ENCODE measurements around the gene GASK1A. TPM values are rescaled to one million over a fixed set of nuclear protein-coding genes. Genes with fewer than 3 reads are reported as not detected.
"Not testable (repeated sequence)": the region's sequence is repeated elsewhere in the genome, so short reads cannot be mapped to it uniquely, and the experiment has no call there.

The GASK1A gene
- total RNA-seq, 1 donor from 2014 or later: 17.8 TPM

DNA sequence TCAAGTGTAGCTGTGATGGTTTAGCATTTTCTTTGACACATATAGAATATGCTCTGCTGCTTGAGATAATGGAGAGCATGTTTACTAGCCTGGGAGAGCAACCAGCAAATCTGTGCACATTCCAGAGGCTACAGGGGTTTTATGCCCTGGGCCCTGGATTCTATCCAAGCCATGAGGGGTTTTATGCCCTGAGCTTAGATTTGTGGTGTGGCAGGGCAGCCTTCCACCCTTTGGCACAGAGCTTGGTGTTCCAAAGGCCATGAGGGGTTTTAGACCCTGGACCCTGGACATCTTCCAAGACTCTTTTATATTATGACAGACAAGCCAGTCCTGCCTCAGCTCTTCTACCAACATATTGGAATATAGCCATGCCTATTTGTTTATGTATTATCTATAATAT lies 66.0 kb downstream of the GASK1A start:
- DNase-seq (ENCODE audit: low spot score); intact Hi-C loops (cut with DNase I); ATAC-seq: not testable (repeated sequence)

DNA sequence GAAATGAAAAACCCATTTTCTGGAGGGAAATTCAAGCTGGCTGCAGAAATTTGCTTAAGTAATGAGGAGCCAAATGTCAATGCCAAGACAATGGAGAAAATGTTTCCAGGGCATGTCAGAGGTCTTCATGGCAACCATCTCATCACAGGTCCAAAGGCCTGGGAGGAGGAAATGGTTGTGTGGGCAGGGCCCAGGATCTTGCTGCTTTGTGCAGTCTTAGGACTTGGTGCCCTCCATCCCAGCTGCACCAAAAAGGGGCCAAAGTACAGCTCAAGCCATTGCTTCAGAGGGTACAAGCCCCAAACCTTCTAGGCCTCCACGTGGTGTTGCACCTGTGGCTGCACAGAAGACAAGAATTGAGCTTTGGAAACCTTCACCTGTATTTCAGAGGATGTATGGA lies 67.5 kb downstream of the GASK1A start:
- ATAC-seq (no peak), DNase-seq (ENCODE audit: low spot score) (no peak)
- intact Hi-C loops (cut with DNase I): no loop called here

DNA sequence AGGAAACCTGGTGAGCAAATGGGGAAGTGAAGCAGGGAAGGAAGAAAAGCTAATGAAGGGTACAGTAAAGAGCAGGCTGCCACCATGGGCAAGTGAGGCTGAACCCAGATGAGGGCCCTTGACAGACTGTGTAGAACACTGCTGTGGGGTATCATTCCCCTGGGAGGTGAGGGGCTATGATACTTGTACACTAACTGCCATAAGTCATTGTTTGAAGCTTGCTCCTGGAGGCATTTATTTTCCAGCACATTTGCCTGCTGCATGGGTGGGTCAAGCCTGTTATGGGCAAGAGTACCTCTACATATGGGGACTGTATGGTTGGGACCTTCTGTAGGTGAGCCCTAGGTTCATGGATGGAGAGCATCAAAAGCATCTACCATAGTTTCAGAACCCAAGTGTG lies 69.4 kb downstream of the GASK1A start:
- no peak for ATAC-seq
- intact Hi-C loops (cut with DNase I): no loop called here
- no peak for DNase-seq (ENCODE audit: low spot score)

DNA sequence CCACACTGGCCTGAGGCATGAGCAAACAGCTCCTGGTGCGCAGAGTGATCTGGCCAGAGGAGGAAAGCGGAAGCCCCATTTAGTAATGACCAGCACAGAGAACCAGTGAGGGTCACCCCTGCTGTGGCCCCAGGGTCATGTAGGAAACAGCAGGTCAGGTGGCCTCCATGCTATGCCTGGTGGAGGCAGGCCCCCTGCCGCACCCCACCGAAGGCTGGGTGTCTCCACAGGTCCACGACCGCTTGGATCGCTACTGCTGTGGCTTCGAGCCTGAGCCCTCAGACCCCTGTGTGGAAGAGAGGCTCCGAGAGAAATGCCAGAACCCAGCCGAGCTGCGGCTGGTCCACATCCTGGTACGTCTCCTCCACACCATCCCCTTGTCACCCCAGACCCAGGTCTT lies 74.2 kb downstream of the GASK1A start:
- DNase-seq (ENCODE audit: low spot score): no peak
- ATAC-seq: no peak

DNA sequence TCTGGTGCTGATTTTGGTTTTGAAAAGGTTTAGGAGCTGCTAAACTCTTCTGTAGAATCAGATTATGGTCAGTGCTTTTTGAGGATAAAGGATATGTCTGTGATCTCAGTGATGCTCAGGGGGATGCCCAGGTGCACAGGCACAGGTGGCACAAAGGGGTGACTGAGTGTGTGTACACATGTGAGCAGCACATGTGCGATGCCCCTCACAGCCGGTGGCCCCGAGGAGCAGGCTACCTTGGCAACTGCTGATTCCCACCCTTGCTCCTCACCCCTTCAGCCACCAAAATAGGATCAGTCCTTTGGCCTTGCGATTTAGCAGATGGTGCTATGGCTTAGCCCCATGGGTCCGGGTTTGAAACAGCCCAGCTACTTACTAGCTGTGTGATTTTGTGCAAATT lies 75.6 kb downstream of the GASK1A start:
- no peak for ATAC-seq
- no peak for DNase-seq (ENCODE audit: low spot score)
- intact Hi-C loops (cut with DNase I): loop anchor here (2.0 kb wide), 1 partner anchor 30 kb away; no protein-coding TSS in a partner anchor

More for the DNA sequence above, 74.2 kb downstream of the GASK1A start:
- intact Hi-C loops (cut with DNase I): no loop called here

DNA sequence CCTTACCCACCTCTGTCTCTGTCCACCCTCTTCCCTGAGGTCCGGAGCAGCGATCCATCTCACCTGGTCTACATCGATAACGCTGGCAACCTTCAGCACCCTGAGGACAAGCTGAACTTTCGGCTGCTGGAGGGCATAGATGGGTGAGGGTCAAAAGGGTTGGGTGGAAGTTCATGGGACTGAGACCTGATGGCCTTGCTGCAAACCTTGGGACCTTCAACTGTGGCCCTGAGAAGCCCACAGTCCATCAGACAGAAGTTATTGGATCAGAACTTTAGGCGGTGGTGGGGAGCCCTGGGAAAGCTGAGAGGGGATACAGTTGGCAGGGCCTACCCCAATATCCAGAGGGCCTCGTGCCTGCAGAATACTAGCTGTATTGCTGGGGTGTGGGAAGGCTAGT lies 76.3 kb downstream of the GASK1A start:
- intact Hi-C loops (cut with DNase I): loop anchor here (2.0 kb wide), 1 partner anchor 29 kb away; no protein-coding TSS in a partner anchor
- no peak for ATAC-seq
- no peak for DNase-seq (ENCODE audit: low spot score)

DNA sequence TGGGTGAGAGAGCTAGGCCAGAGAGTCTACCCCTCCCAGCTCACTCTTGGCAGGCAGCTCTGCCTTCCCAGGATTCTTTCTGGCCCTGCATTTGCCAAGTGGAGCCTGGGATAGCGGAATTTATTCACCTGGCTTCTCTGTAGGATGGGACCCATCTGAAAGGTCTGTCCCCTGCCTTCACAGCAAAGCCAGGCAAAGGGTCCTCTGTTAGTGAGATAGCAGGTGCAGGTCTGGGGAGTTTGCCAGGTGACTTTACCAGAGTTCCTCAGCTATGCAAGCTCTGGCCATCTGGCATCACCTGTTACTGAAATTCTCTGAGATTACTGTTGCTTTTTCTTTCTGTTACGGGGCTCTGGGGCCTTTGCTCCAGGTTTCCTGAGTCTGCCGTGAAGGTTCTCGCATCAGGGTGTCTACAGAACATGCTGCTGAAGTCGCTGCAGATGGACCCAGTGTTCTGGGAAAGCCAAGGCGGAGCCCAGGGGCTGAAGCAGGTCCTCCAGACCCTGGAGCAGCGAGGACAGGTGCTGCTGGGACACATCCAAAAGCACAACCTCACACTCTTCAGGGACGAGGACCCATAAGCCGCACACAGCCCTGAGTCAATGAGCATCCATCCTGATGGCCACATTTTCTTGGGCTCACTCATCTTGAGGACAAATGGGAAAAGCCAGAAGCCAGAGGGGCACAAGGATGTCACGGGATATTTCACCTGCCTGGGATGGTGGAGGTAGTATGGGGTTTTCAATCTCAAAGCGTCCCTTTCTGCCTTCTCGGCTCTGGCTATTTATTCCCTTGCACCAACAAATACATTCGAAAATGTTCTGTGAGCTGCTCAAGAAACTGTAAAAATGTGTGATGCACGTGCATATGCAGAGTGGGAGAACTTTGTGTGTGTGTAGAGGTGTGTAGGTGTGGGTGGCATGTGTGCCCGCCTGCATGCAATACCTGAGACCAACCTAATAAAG lies 77.0 kb downstream of the GASK1A start:
- ATAC-seq (no peak), DNase-seq (ENCODE audit: low spot score) (no peak)
- intact Hi-C loops (cut with DNase I): loop anchor here (2.0 kb wide), 1 partner anchor 29 kb away; no protein-coding TSS in a partner anchor

DNA sequence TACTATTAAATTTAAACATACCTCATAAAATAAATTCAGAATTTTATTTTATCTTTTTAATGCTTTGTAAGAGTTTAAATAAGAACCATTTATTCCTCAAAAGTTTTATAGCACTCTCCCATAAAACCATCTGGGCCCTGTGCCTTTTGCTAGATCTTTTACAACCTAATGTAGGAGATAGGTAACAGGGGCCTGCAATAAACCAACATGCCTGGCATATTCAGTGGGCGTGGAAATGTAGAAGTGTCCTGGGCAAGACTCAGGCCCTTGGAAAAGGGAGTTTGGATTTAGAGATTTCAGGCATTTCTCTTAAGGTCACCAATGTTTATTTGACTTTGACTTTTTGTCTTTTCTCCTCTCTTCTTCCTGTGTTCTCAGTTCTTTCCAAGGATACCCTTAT lies 80.3 kb downstream of the GASK1A start:
- intact Hi-C loops (cut with DNase I): no loop called here
- ATAC-seq: no peak
- no peak for DNase-seq (ENCODE audit: low spot score)

DNA sequence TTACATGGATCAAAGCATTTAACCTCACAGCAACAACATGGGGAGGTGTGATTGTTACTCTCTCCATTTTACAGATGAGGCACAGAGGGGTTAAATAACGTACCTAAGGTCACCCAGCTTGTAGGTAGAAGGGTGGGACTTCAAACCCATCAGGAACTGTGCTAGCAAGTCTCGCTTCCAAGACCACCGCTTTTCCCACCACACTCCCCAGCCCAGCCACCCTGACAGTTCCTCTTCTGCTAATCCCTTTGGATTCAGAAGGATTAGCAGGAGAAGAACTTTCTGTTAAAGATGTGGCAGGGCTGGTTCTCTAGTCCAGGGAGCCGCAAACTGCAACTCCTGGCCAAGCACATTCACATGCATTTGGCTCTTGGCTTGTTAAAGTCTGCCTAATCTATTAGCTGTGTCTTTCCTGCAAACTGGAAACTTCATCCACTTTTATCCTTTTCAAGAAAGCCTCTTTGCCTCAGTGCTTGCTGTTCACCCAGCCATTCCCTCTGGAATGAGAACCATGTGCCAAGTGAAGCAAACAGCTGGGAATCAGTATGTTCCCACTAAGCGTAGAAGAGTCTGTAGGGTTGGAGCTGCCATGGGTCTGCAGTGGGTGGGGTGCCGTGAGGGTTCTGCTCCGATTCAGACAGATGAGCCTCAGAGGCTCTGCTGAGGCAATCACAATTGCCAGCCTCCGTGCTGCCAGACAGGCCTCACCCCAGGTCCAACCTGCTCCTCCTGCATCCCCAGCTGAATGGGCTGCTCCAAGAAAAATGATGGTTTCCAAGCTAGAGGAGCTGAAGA lies 82.2 kb downstream of the GASK1A start:
- no peak for DNase-seq (ENCODE audit: low spot score)
- no peak for ATAC-seq
- intact Hi-C loops (cut with DNase I): no loop called here

DNA sequence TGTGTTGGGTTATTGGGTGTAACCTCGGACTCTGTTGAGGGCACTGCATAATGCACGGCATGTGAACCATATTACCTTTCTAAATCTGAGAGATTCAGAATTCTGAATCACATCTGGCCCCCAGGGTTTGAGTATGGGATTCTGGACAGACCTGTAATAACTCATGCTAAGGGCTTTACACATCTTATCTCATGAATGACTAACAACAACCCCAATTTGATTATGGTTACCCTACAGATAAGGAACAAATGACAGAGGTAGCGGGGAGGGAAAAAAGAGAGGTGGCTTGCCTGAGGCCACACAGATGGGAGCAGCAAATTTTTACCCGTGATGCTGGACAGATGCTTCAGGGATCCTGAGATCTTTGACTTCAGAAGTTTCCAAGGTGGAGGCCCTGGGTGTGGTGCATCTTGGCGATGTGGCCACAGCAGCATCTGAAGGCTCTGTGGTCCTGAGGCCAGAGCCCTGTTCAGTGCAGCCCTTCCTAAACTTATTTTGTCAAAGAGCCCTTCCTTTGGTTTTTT lies 83.0 kb downstream of the GASK1A start:
- no peak for ATAC-seq
- no peak for DNase-seq (ENCODE audit: low spot score)
- intact Hi-C loops (cut with DNase I): no loop called here

DNA sequence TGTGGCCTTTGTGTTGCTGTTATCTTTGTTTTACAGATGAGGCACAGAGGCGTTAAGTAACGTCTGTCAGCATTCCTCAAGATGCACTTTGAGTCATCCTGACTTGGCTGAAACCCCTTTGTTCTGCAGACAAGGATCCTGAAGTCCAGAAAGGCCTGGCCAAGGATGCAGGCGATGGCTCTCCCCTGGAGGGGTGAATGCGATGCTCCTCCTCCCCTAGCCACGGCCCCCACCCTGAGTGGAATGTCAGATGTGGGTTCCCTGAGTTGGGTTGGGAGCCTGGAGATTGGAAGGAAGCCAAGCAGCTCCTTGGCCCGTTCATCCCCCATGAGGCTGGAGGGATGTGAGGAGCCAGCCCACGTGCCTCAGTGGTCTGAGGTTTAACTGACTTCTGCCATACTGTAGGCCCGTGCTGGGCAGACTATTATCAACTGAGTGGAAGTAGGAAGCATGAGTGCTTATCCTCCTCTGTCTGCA lies 83.5 kb downstream of the GASK1A start:
- intact Hi-C loops (cut with DNase I): no loop called here
- DNase-seq (ENCODE audit: low spot score) (peak; percentile 54), ATAC-seq (peak; percentile 50)

DNA sequence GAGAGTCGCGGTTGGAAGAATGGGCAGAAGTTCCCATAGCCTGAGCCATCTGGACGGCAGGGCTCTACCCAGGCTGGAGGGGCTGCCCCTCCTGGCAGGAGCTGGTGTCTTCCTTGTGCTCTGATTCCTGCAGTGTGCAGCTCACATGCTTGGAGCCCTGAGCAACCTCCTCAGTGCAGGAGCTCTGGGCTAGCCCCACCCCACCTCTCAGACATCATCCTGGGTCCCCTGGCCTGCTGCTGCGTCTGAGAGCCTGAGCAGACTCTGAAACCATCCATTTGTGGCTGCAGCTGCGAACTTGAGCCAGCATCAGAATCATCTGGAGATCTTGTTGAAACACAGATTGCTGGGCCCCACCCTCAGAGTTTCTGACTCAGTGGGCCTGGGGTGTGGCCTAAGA lies 84.0 kb downstream of the GASK1A start:
- ATAC-seq (no peak), DNase-seq (ENCODE audit: low spot score) (no peak)

DNA sequence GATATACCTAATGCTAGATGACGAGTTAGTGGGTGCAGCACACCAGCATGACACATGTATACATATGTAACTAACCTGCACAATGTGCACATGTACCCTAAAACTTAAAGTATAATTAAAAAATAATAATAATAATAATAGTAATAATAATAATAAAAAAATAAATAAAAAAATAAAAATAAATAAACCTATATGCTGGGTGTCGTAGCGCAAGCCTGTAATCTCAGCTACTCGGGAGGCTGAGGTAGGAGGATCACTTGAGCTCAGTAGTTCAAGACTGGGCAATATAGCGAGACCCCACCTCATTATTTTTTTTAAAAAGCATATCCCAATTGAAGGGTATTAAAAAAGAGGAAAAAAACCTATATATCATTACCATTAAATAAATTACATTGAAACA lies 91.6 kb downstream of the GASK1A start:
- intact Hi-C loops (cut with DNase I); DNase-seq (ENCODE audit: low spot score); ATAC-seq: not testable (repeated sequence)

More for the DNA sequence above, 84.0 kb downstream of the GASK1A start:
- intact Hi-C loops (cut with DNase I): no loop called here

DNA sequence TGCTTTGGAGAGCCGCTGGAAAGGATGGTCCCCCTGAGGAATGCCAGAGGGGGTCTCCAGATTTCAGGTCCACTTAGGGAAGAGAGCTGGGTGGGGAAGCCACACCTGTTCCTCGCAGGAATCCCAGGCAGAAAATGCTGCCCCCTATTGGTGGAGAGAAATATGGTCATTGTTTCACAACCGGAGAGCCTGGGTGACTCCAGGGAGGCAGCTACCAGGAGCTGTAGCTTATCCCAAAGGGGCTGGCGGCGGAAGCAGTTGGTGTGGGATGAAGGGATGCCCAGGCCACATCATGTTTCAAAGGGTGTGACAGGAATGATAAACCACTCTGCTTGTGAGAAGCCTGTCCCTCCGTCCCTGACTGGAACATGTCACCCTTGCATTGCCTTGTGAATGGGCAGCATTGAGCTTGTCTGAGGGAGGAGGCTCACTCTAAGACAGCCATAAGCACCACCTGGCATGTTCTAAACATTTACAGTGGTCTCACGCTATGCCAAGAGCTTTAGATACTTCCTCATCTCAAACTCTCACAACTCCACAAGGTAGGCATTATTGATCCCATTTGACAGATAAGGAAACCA lies 92.3 kb downstream of the GASK1A start:
- ATAC-seq (no peak), DNase-seq (ENCODE audit: low spot score) (no peak)
- intact Hi-C loops (cut with DNase I): no loop called here

DNA sequence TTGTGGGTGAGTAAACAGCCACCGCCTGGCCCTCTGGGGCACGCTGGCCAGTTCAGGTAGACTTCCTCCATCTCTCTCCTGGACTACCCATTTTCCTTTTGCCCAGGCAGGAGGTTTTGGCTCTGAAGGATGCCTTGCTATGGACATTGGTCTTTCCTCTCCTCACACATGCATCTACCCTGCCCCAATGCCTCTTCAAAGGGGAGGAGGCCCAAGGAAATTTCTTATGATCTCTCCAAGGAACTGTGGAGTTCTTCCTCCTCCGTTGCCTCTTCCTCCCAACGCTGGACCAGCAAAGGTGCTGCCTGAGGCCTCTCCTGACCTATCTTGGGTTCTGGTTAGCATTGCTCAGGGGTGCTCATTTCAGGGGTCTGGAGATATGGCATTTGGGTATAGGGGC lies 93.2 kb downstream of the GASK1A start:
- no peak for DNase-seq (ENCODE audit: low spot score)
- intact Hi-C loops (cut with DNase I): no loop called here
- ATAC-seq: no peak

DNA sequence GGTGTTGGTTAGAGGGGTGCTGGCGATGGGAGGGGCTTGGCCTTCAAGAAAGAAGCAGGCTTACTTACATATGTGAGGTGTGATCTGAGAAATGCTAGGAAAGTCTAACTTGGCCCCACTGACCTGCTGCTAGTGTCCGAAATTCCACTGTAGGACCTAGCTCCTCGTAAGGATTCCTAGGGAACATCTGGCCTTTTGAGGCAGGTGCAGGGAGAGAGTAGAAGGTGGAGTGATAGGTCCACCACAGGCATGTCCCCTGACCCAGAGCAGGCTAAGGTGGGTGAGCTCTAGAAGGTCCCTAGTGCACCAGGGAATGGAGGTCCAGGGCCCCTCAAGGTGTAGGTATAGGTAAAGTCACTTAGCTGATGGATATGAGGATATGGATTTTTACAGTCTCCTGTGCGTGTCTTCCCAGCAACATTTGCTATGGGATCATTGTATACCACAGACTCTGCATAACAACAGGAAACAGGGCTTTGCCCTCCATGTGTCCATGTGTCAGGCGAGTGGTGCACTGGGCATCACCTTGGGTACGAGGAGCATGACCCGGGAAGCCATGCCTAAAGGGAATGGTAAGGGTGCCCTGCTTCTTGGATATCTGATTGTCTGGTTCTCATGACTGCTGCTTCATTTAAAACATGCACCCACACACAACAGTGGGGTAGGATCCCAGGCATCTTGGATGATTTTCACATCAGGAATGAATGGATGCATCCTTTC lies 94.2 kb downstream of the GASK1A start:
- intact Hi-C loops (cut with DNase I): no loop called here
- ATAC-seq: no peak
- no peak for DNase-seq (ENCODE audit: low spot score)

DNA sequence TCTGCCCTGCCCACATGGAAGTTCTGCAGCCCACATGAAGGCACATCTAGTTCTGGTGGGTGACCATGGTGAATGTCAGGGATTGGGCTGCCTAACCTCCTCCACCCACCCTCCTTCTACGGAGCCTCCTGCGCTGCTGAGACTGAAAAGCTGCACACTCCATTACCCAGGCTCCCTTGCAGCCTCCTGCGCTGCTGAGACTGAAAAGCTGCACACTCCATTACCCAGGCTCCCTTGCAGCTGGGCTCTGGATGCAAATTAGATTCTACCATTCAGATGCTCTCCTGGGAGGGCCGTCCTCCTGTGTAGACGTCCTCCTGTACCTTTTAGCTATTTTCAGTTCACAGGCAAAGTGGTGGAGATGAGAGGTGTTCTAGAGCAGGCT lies 94.7 kb downstream of the GASK1A start:
- ATAC-seq (no peak), DNase-seq (ENCODE audit: low spot score) (no peak)
- intact Hi-C loops (cut with DNase I): no loop called here

DNA sequence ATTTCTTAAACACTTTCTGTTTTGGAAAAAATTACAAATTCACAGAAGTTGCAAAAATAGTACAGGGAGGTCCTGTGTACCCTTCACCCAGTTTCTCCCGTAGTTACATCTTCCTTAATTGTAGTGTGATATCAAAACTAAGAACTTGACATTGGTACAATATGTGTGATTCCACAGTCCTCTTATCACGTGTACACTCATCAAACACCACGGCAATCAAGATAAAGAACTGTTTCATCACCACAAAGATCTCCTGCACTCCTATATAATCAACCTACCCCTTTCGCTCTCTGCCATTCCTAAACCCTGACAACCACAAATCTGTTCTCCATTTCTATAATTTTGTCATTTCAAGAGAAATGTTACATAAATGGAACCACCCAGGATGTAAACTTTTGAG lies 95.4 kb downstream of the GASK1A start:
- DNase-seq (ENCODE audit: low spot score) (no peak), ATAC-seq (no peak)
- intact Hi-C loops (cut with DNase I): no loop called here
